IPS-20b (cell line): ENCODE results near the gene STK32A.
"Not testable (repeated sequence)": the region's sequence is repeated elsewhere in the genome, so short reads cannot be mapped to it uniquely, and the experiment has no call there.

Experiments
- H3K27ac ChIP-seq: one replicate; pipeline ENCODE4 v1.5.1; 2013; ENCODE audit warnings: low read length
- H3K27me3 ChIP-seq: 2 replicates; pipeline ENCODE4 v1.6.1; 2013; ENCODE audit warnings: mild to moderate bottlenecking, low read length, inconsistent platforms; ENCODE audit not compliant: insufficient read depth
- H3K36me3 ChIP-seq: 2 replicates; pipeline ENCODE4 v1.6.1; 2013; ENCODE audit warnings: low read depth, mild to moderate bottlenecking, inconsistent platforms, low read length, moderate library complexity; ENCODE audit not compliant: insufficient read depth
- H3K4me1 ChIP-seq: 2 replicates; pipeline ENCODE4 v1.6.1; 2013; ENCODE audit warnings: mild to moderate bottlenecking, control low read depth, inconsistent platforms, low read length, moderate library complexity; ENCODE audit not compliant: insufficient read depth
- H3K4me3 ChIP-seq: 2 replicates; pipeline ENCODE4 v1.5.1; 2013; ENCODE audit warnings: mild to moderate bottlenecking, low read length, inconsistent platforms
- H3K9ac ChIP-seq: 2 replicates; pipeline ENCODE4 v1.6.1; 2013; ENCODE audit warnings: low read depth, mild to moderate bottlenecking, inconsistent platforms, low read length, moderate library complexity
- H3K9me3 ChIP-seq: 2 replicates; pipeline ENCODE4 v1.6.1; 2013; ENCODE audit warnings: mild to moderate bottlenecking, low read depth, low read length, inconsistent platforms; ENCODE audit not compliant: insufficient read depth

STK32A gene

GRCh38 chr5:147349241-147349640 lies 114.4 kb downstream of the STK32A start:
- H3K9ac ChIP-seq: no peak overlapping the region
- H3K9me3 ChIP-seq: no peaks in the 10 kb centered on the region
- no peak overlapping the region for H3K4me3 ChIP-seq
- H3K36me3 ChIP-seq: no peaks in the 10 kb centered on the region
- no peaks in the 10 kb centered on the region for H3K4me1 ChIP-seq
- H3K27me3 ChIP-seq: no peaks in the 10 kb centered on the region
- no peak overlapping the region for H3K27ac ChIP-seq

GRCh38 chr5:147359101-147359500 lies 124.3 kb downstream of the STK32A start:
- Histone ChIP-seq H3K4me1 (no peaks in the 10 kb centered on the region), H3K4me3 (no peak overlapping the region), H3K36me3 (no peaks in the 10 kb centered on the region), H3K9me3 (no peaks in the 10 kb centered on the region), H3K27ac (no peak overlapping the region), H3K9ac (no peak overlapping the region), H3K27me3 (no peaks in the 10 kb centered on the region)

- H3K27me3 ChIP-seq: no peaks in the 10 kb centered on the region
- no peaks in the 10 kb centered on the region for H3K9me3 ChIP-seq
- H3K36me3 ChIP-seq: no peaks in the 10 kb centered on the region
- H3K4me3 ChIP-seq: no peak overlapping the region
- H3K4me1 ChIP-seq: no peaks in the 10 kb centered on the region
- H3K9ac ChIP-seq: no peak overlapping the region
- no peak overlapping the region for H3K27ac ChIP-seq
These were observed 124.8 kb downstream of the STK32A start for GRCh38 chr5:147359581-147359980.

DNA sequence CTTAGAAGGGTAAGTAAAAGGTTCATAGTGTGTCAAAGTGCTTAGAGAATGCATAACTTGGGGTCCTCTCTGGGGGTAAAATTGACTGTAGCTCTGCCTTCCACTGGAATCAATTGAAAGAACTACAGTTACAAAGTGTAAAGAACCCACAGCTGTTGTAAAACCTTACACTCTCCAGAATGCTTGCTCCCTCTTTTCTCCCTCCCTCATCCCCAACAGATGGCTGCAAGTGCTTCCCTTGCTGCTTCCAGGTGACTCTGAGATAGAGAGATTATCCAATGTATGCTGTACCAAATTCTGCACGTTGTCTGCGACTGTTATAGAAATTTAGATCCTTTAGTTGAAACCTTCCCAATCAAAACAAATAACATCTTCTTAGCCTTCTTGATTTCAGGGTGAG lies 126.0 kb downstream of the STK32A start:
- no peak overlapping the region for H3K4me3 ChIP-seq

DNA sequence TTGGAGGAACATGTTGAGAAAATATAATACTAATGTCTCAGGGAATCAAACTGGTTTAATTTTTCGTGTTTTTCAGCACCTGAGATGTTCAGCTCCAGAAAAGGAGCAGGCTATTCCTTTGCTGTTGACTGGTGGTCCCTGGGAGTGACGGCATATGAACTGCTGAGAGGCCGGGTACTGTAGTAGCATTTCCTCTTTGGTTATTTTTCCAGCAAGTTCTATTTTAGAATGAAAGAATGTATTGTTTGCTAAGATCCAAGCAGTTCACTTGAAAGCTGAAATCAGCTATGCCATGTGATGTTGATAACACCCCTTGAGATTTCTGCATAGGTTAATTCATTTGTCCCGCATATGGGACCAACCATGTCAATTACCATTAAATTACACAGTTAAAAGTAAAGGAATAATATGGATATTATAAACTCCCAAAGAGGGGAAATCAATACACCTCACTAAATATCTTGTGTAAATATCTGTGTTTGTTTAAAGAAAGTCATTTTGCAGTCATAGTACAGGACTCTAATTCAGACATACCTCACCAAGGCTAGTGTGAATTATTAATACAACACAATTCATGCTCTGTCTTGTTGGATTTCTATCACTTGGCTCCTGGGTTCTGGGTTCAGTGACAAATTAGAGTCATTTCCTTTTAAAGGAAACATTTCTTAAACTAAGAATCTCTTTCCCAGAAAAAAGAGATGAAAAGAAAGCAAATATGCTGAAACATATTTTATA lies 126.8 kb downstream of the STK32A start:
- Histone ChIP-seq H3K4me3 (no peak overlapping the region), H3K27me3 (no peaks in the 10 kb centered on the region), H3K27ac (no peak overlapping the region), H3K9ac (no peak overlapping the region), H3K36me3 (no peaks in the 10 kb centered on the region), H3K4me1 (no peaks in the 10 kb centered on the region), H3K9me3 (no peaks in the 10 kb centered on the region)

More for the DNA sequence above, 126.0 kb downstream of the STK32A start:
- Histone ChIP-seq H3K27me3 (no peaks in the 10 kb centered on the region), H3K9ac (no peak overlapping the region), H3K9me3 (no peaks in the 10 kb centered on the region), H3K36me3 (no peaks in the 10 kb centered on the region), H3K4me1 (no peaks in the 10 kb centered on the region), H3K27ac (no peak overlapping the region)

- H3K4me3 ChIP-seq, H3K36me3 ChIP-seq, H3K27me3 ChIP-seq, H3K9me3 ChIP-seq, H3K4me1 ChIP-seq, H3K9ac ChIP-seq, H3K27ac ChIP-seq: not testable (repeated sequence)
These were observed 132.6 kb downstream of the STK32A start for GRCh38 chr5:147367381-147367780.

GRCh38 chr5:147369742-147370374 lies 135.0 kb downstream of the STK32A start:
- no peak overlapping the region for H3K4me3 ChIP-seq
- H3K27me3 ChIP-seq: no peaks in the 10 kb centered on the region
- no peak overlapping the region for H3K9ac ChIP-seq
- no peak overlapping the region for H3K27ac ChIP-seq
- no peaks in the 10 kb centered on the region for H3K9me3 ChIP-seq
- no peaks in the 10 kb centered on the region for H3K4me1 ChIP-seq
- H3K36me3 ChIP-seq: no peaks in the 10 kb centered on the region

- no peaks in the 10 kb centered on the region for H3K9me3 ChIP-seq
- no peak overlapping the region for H3K27ac ChIP-seq
- no peak overlapping the region for H3K4me3 ChIP-seq
- H3K9ac ChIP-seq: no peak overlapping the region
- H3K27me3 ChIP-seq: no peaks in the 10 kb centered on the region
- H3K36me3 ChIP-seq: no peaks in the 10 kb centered on the region
- H3K4me1 ChIP-seq: no peaks in the 10 kb centered on the region
These were observed 136.5 kb downstream of the STK32A start for GRCh38 chr5:147371290-147371689.

GRCh38 chr5:147372191-147372590 lies 137.4 kb downstream of the STK32A start:
- H3K27ac ChIP-seq: no peak overlapping the region
- H3K27me3 ChIP-seq: no peaks in the 10 kb centered on the region
- no peaks in the 10 kb centered on the region for H3K4me1 ChIP-seq
- H3K9ac ChIP-seq: no peak overlapping the region
- H3K4me3 ChIP-seq: no peak overlapping the region
- H3K36me3 ChIP-seq: no peaks in the 10 kb centered on the region
- H3K9me3 ChIP-seq: no peaks in the 10 kb centered on the region

- H3K4me1 ChIP-seq: no peaks in the 10 kb centered on the region
- H3K36me3 ChIP-seq: no peaks in the 10 kb centered on the region
- H3K9me3 ChIP-seq: peaks cover 2% of the 10 kb centered on the region; the same call in 1 of the 2 replicates
- no peaks in the 10 kb centered on the region for H3K27me3 ChIP-seq
- H3K4me3 ChIP-seq: no peak overlapping the region
- no peak overlapping the region for H3K9ac ChIP-seq
- no peak overlapping the region for H3K27ac ChIP-seq
These were observed 138.5 kb downstream of the STK32A start for GRCh38 chr5:147373328-147373727.

- Histone ChIP-seq H3K27ac (no peak overlapping the region), H3K9ac (no peak overlapping the region), H3K4me1 (no peaks in the 10 kb centered on the region), H3K27me3 (no peaks in the 10 kb centered on the region), H3K36me3 (no peaks in the 10 kb centered on the region), H3K4me3 (no peak overlapping the region), H3K9me3 (peaks cover 7% of the 10 kb centered on the region; the same call in 1 of the 2 replicates)
These were observed 140.3 kb downstream of the STK32A start for GRCh38 chr5:147375151-147375550.

- H3K36me3 ChIP-seq: no peaks in the 10 kb centered on the region
- no peak overlapping the region for H3K9ac ChIP-seq
- H3K27ac ChIP-seq: no peak overlapping the region
- H3K4me3 ChIP-seq: no peak overlapping the region
- H3K9me3 ChIP-seq: peaks cover 7% of the 10 kb centered on the region; the same call in 1 of the 2 replicates
- H3K4me1 ChIP-seq: peaks cover 2% of the 10 kb centered on the region; the same call in 1 of the 2 replicates
- H3K27me3 ChIP-seq: no peaks in the 10 kb centered on the region
These were observed 142.9 kb downstream of the STK32A start for GRCh38 chr5:147377682-147378081.
